GM12892 (cell line): ENCODE measurements around the gene BRD2.

Experiments
- POLR2A ChIP-seq: IDR thresholded peaks from 2 replicates; pipeline ENCODE4 v1.6.1; 2011; ENCODE audit warnings: low read depth, low read length, control low read depth
- POLR2AphosphoS5 ChIP-seq: IDR thresholded peaks from 2 replicates; pipeline ENCODE4 v1.6.1; 2011; ENCODE audit warnings: low read depth, low read length, control low read depth
- TAF1 ChIP-seq: IDR thresholded peaks from 2 replicates; pipeline ENCODE4 v1.6.1; 2011; ENCODE audit warnings: low read depth, mild to moderate bottlenecking, control low read depth, low read length, borderline replicate concordance

DNA sequence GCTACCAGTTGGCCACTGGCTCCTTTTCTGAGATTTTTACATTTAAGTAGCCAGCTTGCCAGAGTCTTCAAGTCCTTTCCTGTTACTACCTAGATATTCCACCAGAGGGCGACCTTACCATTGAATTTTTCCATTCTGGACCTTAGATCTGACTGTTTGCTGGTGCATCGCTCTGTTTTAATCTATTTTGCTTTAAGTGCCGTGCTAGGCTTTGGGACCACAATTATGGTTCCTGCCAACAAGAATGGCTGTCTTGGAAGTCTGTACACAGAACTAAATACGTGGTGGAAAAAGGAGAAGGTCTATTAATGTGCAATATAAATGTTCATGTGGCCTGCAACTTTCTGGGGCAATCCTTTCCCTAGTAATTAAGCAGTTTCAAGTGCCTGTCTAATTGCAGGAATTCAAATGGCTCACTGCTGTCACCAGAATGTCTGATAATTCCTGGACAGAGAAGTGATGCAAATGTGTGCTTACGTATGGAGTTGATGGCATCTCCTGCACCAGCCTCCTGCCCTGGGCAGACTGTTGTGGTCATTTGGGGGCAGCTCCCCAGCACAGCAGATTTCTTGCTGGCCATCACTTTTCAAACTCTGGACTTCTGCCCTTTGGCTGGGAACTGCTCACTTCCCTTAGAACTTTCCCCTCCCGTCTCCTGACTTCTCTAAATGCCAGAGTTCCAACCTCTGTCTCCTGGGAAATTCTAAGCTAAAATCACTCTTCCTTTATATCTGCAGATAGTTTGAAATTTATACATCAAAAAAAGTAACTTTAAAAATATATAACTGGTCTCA lies 46.6 kb downstream of the BRD2 start:
- no peak for TF ChIP-seq POLR2A
- TF ChIP-seq TAF1, result no peak
- TF ChIP-seq POLR2AphosphoS5, result no peak
